ENCODE data around the gene ITPRIP.
A peak's percentile ranks its signal among the peaks of the same experiment; 100 is the strongest.

ITPRIP gene

DNA sequence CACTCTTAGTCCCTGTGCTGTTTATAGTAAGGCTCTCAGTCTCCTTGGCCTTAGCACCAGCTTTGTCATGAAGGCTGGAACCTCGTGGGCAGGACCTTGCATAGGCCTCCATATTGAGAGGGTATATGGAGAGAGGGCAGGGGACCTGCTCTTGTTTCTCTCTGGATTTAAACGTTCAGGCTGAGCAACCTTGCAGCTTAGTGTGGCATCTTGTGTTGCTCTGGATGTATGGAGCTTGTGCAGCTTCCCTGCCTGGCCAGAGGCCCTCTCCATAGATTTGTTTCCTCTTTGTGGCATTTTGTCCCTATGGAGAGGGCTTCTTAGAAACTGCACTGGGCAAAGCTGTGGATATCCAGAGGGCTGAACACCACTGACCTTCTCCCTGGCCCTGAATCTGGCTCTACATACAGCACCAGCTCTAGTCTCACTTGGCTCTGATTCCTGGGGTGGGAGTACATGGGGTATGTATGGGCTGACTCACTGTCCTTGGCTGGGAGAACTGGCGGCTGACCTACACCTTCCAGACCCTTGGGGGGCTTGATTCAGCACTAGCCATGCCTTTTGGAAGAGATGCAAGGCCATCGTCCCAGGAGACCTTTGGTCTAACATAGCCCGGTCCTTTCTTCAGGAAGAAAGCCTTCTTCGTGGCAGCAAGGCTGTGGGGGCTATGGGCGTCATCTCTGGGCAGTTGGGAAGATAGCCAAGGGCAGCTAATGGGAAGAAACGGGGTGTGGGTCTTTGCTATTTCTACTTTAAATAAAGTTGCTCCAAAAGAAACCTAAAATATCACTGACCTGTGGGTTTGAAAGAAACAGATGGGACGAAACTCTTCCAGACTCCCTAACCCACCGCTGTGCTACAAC is 30.5 kb downstream of the ITPRIP start:
- DNase-seq, result no peak

DNA sequence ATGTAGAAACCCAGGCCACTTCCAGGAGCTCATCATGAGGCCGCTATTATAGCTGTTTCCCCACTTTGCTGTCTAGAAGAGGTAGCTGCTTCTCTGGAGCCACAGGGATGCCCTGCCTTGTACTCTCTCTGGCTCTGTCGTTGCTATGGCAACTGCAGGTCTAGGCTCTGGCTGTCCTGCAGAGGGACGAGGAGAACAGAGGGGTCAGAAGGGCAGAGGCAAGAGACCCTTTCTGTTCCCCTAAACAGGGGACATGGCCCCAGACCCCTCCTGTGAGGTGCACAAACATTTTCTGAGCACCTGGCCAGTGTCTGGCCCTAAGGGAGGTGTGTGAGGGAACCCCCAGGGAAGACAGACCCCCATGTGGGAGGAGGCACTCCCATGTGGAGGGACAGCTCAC is 31.4 kb downstream of the ITPRIP start:
- no peak for DNase-seq

DNA sequence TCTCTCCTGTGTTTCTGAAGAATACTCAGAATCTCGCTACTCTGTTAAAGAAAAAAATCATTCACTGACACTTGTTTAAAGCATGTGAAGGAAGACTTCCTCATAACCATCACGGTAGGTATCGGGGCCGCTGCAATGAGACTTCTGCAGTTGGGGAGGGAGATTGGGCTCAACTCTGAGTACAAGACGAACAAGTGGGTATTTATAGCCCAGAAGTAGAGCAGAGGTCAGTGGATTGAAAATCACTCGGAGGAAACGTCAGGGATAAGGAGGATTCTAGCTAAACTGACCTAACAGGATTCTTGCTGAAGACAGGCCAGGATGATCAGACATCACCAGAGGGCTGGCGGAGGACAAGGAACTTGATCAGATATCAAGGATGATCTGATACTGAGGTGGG is 33.3 kb downstream of the ITPRIP start:
- DNase-seq, result no peak

DNA sequence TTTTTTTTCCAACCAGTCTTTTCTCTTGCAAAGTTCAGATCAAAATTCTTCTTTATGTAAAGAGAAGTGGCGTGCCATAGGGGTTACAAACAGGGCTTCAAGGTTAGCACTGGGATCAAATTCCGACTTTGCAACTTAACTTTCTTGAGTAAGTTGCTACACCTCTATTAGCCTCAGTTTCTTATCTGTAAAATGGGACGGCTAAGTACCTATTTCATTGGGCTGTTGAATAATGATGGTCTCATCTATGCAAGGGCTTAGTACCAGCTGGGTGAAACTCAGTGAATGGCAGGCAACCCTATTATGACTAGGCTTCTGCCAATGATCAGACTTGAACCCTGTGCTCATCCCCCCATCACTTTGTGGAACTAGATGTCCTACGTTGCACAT is 33.9 kb downstream of the ITPRIP start:
- no peak for DNase-seq

- no peak for DNase-seq
These were observed 34.5 kb downstream of the ITPRIP start for GRCh38 chr10:104303594-104304355.

- DNase-seq, result no peak
These were observed 36.2 kb downstream of the ITPRIP start for GRCh38 chr10:104301907-104302690.

- peak; percentile 85 for DNase-seq
These were observed 37.5 kb downstream of the ITPRIP start for GRCh38 chr10:104300736-104301292.

- peak; percentile 72 for DNase-seq
These were observed 38.1 kb downstream of the ITPRIP start for GRCh38 chr10:104300002-104300735.

DNA sequence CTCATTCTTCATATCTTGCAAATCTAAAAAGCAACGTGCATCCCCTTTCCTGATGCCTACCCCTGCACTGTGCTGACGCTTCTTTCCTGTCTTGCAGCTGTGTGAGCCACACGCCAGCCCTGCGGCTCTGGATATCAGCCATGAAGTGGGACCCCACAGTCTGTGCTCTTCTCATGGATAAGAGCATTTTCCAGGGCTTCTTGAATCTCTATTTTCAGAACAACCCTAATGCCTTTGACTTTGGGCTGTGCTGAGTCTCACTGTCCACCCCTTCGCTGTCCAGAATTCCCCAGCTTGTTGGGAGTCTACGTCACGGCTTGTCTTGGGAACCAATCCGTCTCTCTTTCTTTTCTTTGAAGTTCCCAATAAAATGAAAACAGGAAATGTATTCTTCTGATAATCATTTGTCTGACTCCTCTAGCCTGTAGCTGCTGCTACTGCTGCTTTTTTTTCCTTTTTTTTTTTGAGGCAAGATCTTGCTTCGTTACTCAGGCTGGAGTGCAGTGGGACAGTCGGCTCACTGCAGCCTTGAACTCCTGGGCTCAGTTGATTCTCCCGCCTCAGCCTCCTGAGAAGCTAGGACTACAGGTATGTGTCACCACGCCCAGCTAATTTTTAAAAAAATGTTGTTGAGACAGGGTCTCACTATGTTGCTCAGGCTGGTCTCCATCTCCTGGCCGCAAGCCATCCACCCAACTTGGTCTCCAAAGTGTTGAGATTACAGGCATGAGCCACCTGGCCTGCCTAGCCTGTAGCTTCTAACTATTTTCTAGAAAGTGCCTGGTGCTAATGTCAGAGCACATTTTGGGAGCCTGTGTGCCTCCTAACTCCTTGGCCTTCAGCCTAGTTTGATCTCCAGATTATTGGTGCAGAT is 39.0 kb downstream of the ITPRIP start:
- DNase-seq, result peak; percentile 44

- no peak for DNase-seq
These were observed 40.3 kb downstream of the ITPRIP start for GRCh38 chr10:104297697-104298660.

GRCh38 chr10:104296687-104297436 is 41.4 kb downstream of the ITPRIP start:
- DNase-seq, result no peak

DNA sequence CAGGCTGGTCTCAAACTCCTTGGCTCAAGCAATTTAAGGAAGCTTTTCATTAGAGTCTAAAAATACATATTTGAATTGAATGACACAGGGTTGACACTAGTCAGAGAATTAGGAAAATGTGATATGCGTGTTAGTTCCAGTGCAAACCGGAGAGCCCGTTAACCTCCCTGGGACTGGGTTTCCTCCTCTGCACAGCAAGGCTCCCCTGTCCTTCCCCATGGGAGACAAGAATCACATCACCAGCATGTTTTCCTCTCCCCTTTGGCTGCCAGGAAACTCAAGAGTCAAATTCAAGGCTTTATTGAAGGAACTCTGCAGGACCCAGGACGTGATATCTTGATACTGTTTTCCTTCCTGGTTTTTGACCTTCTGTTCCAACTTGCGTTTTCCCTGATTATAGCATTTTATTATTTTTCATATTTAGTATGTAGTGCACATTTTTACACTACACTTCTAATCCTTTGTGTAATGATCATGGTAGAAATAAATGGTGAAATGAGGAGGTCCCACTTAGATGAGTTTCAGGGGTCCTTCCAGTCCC is 44.4 kb downstream of the ITPRIP start:
- no peak for DNase-seq

- no peak for DNase-seq
These were observed 45.3 kb downstream of the ITPRIP start for GRCh38 chr10:104293011-104293410.

DNA sequence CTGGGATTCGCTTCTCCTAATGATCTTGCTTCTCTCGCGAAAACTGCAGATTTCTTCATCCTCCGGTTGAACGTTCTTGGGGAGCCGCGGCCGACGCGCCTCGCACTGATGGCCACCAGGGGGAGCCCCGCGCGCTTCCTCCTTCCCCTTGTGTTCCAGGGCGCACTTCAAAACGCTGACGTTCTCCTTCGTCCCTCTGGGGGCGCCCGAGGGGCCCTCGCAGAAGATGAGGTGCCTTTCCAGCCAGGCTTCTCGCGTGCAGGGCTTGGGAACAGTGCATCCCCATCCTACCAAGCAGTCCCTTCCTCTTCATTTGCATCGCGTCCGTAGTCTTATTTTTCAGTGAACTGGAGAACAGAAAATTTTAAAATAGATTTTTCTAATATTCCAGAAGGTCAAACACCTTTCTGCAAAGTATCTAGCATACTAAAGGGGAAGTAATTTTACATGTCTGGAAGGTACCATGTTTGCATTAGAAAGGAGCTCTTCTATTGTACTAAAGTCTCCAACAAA is 46.8 kb downstream of the ITPRIP start:
- peak; percentile 92 for DNase-seq

GRCh38 chr10:104288355-104288754 is 49.9 kb downstream of the ITPRIP start:
- no peak for DNase-seq

GRCh38 chr10:104286939-104287338 is 51.3 kb downstream of the ITPRIP start:
- no peak for DNase-seq

DNA sequence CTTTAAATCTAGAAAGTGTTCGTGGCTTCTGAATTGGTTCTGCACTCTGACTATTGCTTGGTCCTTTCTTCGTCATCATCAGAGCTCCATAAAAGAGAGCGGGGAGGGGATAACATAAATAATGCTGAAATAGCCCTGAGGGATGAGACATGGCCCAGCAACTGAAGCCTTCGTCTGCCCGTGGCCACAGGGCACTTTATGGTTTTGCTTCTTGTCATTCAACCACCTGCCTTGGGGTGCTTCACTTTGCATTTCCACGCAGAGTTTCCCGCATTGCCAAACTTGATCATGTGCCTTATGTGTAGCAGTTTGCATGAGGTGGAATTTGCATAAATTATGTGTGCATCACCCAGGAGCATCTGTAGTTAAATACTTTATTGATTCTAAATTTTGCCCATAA is 53.4 kb downstream of the ITPRIP start:
- DNase-seq, result no peak

GRCh38 chr10:104281694-104282093 is 56.6 kb downstream of the ITPRIP start:
- DNase-seq, result no peak

All from femur (tissue), 1 donor.